ENCODE data around the gene ZNF346. TPM values are rescaled to one million over a fixed set of nuclear protein-coding genes. Genes with fewer than 3 reads are reported as not detected.

ZNF346 gene
- total and polyA plus RNA-seq, 12 donors = 4.8 to 11.0 (median 7.9) TPM

DNA sequence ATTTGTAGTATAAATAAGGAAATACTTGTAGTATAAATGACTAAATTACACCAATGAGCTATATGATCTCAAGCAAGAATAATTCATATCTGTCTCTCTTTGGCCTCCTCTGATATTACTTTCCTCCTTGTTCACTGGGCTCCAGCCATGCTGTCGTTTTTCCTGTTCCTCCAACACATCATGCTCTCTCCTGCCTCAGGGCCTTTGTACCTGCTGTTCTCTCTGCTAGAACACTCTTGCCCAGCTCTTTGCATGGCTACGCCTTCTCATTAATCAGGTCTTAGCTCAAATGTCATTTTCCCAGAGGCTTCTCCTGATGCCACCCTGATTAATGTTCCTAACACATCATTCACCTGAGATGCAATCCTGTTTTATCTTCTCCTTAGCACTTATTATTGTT is 2.5 kb upstream of the ZNF346 start:
- intact Hi-C loops (cut with DNase I) = no loop called here
- Histone ChIP-seq H3K27ac (no peak overlapping the region), H3K27me3 (no peaks in the 10 kb centered on the region), H3K36me3 (no peaks in the 10 kb centered on the region), H3K9me3 (no peaks in the 10 kb centered on the region), H3K4me3 (no peak overlapping the region), H3K4me1 (peaks cover 0 to 22% (median 18%) of the 10 kb centered on the region in 9 donors)
- DNase-seq (no peak), ATAC-seq (no peak)
- WGBS, 2 donors = 94 to 98% methylated on average over 2 of the region's 2 CpGs
- no peak for TF ChIP-seq CTCF (IDR thresholded peaks at IDR 0.05)

DNA sequence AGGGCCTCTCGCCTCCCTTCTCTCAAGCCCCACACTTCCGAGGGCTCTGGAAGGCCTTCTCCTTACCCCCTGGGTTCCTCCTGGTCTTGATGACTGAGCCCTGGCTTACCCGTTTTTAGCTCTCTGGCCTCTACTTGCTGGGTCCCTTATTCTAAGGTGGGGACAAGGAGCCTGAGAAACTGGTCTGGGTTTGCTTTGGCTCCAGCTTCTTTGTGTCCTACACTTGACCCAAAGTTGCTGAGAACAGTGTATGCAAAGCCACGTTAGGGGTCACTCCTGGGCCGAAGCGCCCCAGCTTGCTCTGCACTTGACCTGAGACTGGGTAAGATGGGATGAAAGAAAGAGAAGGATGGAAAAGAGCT is 788 bp downstream of the ZNF346 start:
- ATAC-seq = peak; percentile 3 to 26 (median 16)
- Histone ChIP-seq H3K4me3 (peak overlapping the region; percentile 68 to 98 (median 92)), H3K9me3 (no peaks in the 10 kb centered on the region), H3K36me3 (peaks cover 0 to 22% (median 0%) of the 10 kb centered on the region in 9 donors), H3K27ac (peak overlapping the region in 9 of 10 donors; percentile 78 to 92 (median 86)), H3K27me3 (no peaks in the 10 kb centered on the region), H3K4me1 (peaks cover 0 to 27% (median 18%) of the 10 kb centered on the region in 9 donors)
- WGBS, 2 donors = 31 to 39% methylated on average over 6 of the region's 6 CpGs
- TF ChIP-seq CTCF (IDR thresholded peaks at IDR 0.05) = no peak
- no peak for DNase-seq
- intact Hi-C loops (cut with DNase I) = no loop called here

GRCh38 chr5:177024559-177024958 is 2.1 kb downstream of the ZNF346 start:
- no peak for TF ChIP-seq CTCF (IDR thresholded peaks at IDR 0.05)
- H3K4me3 ChIP-seq = no peak overlapping the region
- intact Hi-C loops (cut with DNase I) = no loop called here
- H3K27ac ChIP-seq = no peak overlapping the region
- H3K36me3 ChIP-seq = peaks cover 0 to 29% (median 0%) of the 10 kb centered on the region in 9 donors
- no peaks in the 10 kb centered on the region for H3K27me3 ChIP-seq
- peaks cover 0 to 27% (median 18%) of the 10 kb centered on the region in 9 donors for H3K4me1 ChIP-seq
- DNase-seq (no peak), ATAC-seq (no peak)
- 96 to 97% methylated on average over 1 of the region's 1 CpG for WGBS, 2 donors
- H3K9me3 ChIP-seq = no peaks in the 10 kb centered on the region

- ATAC-seq = no peak
Observed at GRCh38 chr5:177025101-177025601, 2.7 kb downstream of the ZNF346 start.

More at GRCh38 chr5:177025101-177025601, 2.7 kb downstream of the ZNF346 start:
- WGBS, 2 donors = 73 to 85% methylated on average over 3 of the region's 3 CpGs
- Histone ChIP-seq H3K27me3 (no peaks in the 10 kb centered on the region), H3K9me3 (no peaks in the 10 kb centered on the region), H3K36me3 (peaks cover 0 to 34% (median 0%) of the 10 kb centered on the region in 9 donors), H3K4me1 (peaks cover 0 to 27% (median 18%) of the 10 kb centered on the region in 9 donors), H3K27ac (no peak overlapping the region), H3K4me3 (no peak overlapping the region)
- no peak for TF ChIP-seq CTCF (IDR thresholded peaks at IDR 0.05)
- intact Hi-C loops (cut with DNase I) = no loop called here
- no peak for DNase-seq
